ENCODE measurements around the gene ZNF317.
A peak's percentile ranks its signal among the peaks of the same experiment; 100 is the strongest.
"Not testable (repeated sequence)": the region's sequence is repeated elsewhere in the genome, so short reads cannot be mapped to it uniquely, and the experiment has no call there.

ZNF317 gene

DNA sequence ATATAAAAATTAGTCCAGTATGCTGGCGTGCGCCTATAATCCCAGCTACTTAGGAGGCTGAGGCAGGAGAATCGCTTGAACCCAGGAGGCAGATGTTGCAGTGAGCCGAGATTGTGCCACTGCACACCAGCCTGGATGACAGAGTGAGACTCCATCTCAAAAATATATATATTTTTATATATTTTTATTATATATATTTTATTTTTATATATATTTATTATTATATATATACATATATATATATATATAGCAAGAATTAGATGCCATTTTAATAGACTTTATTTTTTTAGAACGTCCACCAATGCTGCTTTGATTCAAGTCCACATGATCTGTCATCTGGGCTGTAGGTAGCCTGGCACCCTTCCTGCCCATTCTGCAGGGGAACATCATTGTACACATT, 35.1 kb downstream of the ZNF317 start:
- DNase-seq (ENCODE audit: low spot score): no peak

GRCh38 chr19:9178901-9179300, 38.7 kb downstream of the ZNF317 start, which contains the start of gene OR7D2:
Gene OR7D2 (plus strand): TSS chr19:9178979. CDS start chr19:9185782, 6,803 bp downstream.
- no peak for DNase-seq (ENCODE audit: low spot score)

GRCh38 chr19:9183000-9183399, 42.8 kb downstream of the ZNF317 start:
- no peak for DNase-seq (ENCODE audit: low spot score)

- DNase-seq (ENCODE audit: low spot score): no peak
These were observed 47.0 kb downstream of the ZNF317 start for GRCh38 chr19:9187191-9187590.

DNA sequence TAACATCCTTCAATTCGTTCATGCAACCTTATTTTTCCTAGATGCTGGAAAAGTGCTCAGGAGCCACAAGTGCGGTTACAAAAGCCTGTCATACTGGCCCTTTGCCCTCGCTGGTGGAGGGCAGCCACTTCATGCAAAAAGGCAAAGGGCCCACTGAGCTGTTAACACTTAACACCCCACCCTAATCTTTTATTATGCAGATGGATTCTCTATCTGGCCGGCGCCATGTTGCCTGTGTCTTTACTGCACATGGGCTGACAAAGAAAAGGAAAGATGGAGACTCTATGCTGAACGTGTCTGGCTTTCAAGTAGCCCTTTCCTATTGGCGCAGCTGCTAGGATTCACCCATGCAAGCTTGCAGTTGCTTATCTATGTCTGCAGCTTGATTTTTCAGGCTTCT, 49.3 kb downstream of the ZNF317 start:
- DNase-seq (ENCODE audit: low spot score): no peak

- not testable (repeated sequence) for DNase-seq (ENCODE audit: low spot score)
These were observed 57.8 kb downstream of the ZNF317 start for GRCh38 chr19:9198044-9198443.

GRCh38 chr19:9205501-9206113, 65.4 kb downstream of the ZNF317 start:
- DNase-seq (ENCODE audit: low spot score): peak; percentile 70
